AG10803 (cell line): ENCODE results near the gene MGMT.

Source experiments
- DNase-seq: peaks from one replicate; pipeline ENCODE4 v3.0.0; 2010; ENCODE audit warnings: low read depth
- H3K4me3 ChIP-seq: 2 replicates; pipeline ENCODE4 v1.5.1; 2011; ENCODE audit warnings: mild to moderate bottlenecking, low read length, control low read depth
- CTCF ChIP-seq: conservative IDR thresholded peaks from 2 replicates; pipeline ENCODE4 v1.5.1; 2011; ENCODE audit warnings: mild to moderate bottlenecking, low read length, control low read depth, inconsistent platforms

Gene MGMT

GRCh38 chr10:129815898-129816655, 349.0 kb downstream of the MGMT start:
- DNase-seq, result no peak
- TF ChIP-seq CTCF, result no peak
- H3K4me3 ChIP-seq, result no peak overlapping the region

- no peak for DNase-seq
- no peak for TF ChIP-seq CTCF
Measured at GRCh38 chr10:129816656-129817045, 349.6 kb downstream of the MGMT start.

More at GRCh38 chr10:129816656-129817045, 349.6 kb downstream of the MGMT start:
- H3K4me3 ChIP-seq, result no peak overlapping the region
